HFFc6 (cell line): ENCODE measurements around the gene ARL2. TPM values are rescaled to one million over a fixed set of nuclear protein-coding genes. Genes with fewer than 3 reads are reported as not detected.

ENCODE experiments used
- DNase-seq: peaks from one replicate; pipeline ENCODE4 v3.0.0-alpha.2; 2018
- H3K27ac Mint-ChIP-seq: 2 replicates; pipeline ENCODE4 v1.8.0; 2020; ENCODE audit warnings: mild to moderate bottlenecking, mixed read lengths
- H3K27me3 Mint-ChIP-seq: 2 replicates; pipeline ENCODE4 v1.8.0; 2021; ENCODE audit warnings: mild to moderate bottlenecking, moderate library complexity, mixed read lengths; ENCODE audit not compliant: insufficient read depth
- H3K36me3 Mint-ChIP-seq: 2 replicates; pipeline ENCODE4 v1.8.0; 2021; ENCODE audit warnings: low read depth, mixed read lengths
- H3K4me1 Mint-ChIP-seq: 2 replicates; pipeline ENCODE4 v1.8.0; 2020; ENCODE audit warnings: low read depth, mixed read lengths
- H3K4me3 Mint-ChIP-seq: 2 replicates; pipeline ENCODE4 v1.8.0; 2020; ENCODE audit warnings: mild to moderate bottlenecking, moderate library complexity, mixed read lengths
- H3K9me3 Mint-ChIP-seq: 2 replicates; pipeline ENCODE4 v1.8.0; 2020; ENCODE audit warnings: mild to moderate bottlenecking, mixed read lengths
- microRNA-seq: library from miRNA; unstranded; fragments of <30 nt; microRNA quantifications from one replicate; pipeline ENCODE4, GENCODE V29; 2019
- total RNA-seq, 6 experiments: library from RNA; stranded (reverse); fragmentation: NEBNext Ultra II Directional; extraction: Animal tissue kit (Norgen Biotek cat#: 25700); gene quantifications; 2 replicates in 1 of 6; 3 replicates in 5 of 6; pipeline ENCODE4 v1.2.3, GENCODE V29; 2021
- TF ChIP-seq, protein P1 (sequence below): fragments of 200-600 bp; sonication (generic); IDR thresholded peaks from 2 replicates; pipeline ENCODE4 v1.5.0; 2021; ENCODE audit warnings: antibody characterized with exemption, mild to moderate bottlenecking

The ARL2 gene
- total RNA-seq, 6 experiments from 2014 or later, result 76.9 to 92.1 (median 87.2) TPM

DNA sequence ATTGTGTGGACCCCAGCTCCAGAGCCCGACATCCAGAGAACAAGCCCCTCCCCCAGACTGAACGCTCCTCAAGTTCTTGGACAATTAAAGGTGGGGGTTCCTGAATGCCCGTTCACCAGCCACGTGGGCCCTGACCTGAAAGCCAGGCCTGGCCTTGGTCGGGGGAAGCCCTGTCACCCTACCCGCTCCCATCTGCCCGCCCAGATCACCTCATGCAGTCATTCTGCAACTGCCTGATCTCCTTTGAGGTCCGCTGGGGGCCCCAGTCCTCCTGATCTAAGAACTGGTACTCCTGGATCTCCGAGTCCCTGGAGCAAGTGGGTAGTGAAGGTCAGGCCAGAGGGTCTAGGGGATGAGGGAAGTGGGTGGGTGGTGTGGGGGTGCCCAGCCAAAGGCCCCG lies 53.5 kb downstream of the ARL2 start:
- Mint-ChIP-seq H3K27ac (no peak overlapping the region), H3K36me3 (no peaks in the 10 kb centered on the region), H3K9me3 (no peaks in the 10 kb centered on the region), H3K4me1 (no peaks in the 10 kb centered on the region), H3K4me3 (no peak overlapping the region), H3K27me3 (no peaks in the 10 kb centered on the region; the same call in 1 of the 2 replicates)
- TF ChIP-seq, protein P1, sequence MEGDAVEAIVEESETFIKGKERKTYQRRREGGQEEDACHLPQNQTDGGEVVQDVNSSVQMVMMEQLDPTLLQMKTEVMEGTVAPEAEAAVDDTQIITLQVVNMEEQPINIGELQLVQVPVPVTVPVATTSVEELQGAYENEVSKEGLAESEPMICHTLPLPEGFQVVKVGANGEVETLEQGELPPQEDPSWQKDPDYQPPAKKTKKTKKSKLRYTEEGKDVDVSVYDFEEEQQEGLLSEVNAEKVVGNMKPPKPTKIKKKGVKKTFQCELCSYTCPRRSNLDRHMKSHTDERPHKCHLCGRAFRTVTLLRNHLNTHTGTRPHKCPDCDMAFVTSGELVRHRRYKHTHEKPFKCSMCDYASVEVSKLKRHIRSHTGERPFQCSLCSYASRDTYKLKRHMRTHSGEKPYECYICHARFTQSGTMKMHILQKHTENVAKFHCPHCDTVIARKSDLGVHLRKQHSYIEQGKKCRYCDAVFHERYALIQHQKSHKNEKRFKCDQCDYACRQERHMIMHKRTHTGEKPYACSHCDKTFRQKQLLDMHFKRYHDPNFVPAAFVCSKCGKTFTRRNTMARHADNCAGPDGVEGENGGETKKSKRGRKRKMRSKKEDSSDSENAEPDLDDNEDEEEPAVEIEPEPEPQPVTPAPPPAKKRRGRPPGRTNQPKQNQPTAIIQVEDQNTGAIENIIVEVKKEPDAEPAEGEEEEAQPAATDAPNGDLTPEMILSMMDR, result no peak
- no peak for DNase-seq

DNA sequence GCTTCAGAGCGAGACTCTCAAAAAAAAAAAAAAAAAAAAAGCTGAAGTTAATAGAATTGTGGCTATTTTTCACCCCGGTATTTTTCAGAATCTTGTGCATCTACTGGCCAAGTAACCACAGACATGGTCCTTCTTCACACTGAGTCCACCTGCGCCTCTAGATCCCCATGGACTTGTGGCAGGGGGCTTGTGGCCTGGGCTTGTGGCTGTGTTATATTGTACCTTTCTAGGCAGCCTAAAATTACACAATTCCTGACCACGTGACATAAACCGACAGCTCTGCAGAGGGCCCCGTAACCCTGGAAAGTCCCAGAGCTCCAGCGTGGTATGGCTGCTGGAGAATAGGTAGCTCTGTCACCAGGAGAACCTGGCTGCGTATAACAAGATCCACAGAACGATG lies 55.3 kb downstream of the ARL2 start:
- TF ChIP-seq, protein P1, result no peak
- no peak overlapping the region for H3K4me3 Mint-ChIP-seq
- peaks cover 2% of the 10 kb centered on the region; the same call in 1 of the 2 replicates for H3K27me3 Mint-ChIP-seq
- no peak overlapping the region for H3K27ac Mint-ChIP-seq
- no peaks in the 10 kb centered on the region for H3K9me3 Mint-ChIP-seq
- H3K36me3 Mint-ChIP-seq, result no peaks in the 10 kb centered on the region
- H3K4me1 Mint-ChIP-seq, result no peaks in the 10 kb centered on the region
- no peak for DNase-seq

Small RNA genes within 50 kb of the gene (microRNA-seq; reads per million reads assigned to microRNA genes)
- not detected for gene MIR6879

Other genes with a start within 250 kb of the ARL2 start
- gene SF1, start 235.6 kb upstream of the ARL2 start, total RNA-seq, result 100 to 1,000 TPM; 195 to 244 (median 208) TPM
- gene MAP4K2, start 210.9 kb upstream of the ARL2 start, total RNA-seq, result 10 to 100 TPM; 18.0 to 21.6 (median 20.9) TPM
- gene MEN1, start 203.6 kb upstream of the ARL2 start, total RNA-seq, result 10 to 100 TPM; 23.9 to 35.5 (median 26.9) TPM
- gene CDC42BPG, start 169.5 kb upstream of the ARL2 start, total RNA-seq, result under 1 TPM in 5 of 6 experiments, not detected in 1; 0.02 to 0.21 (median 0.05) TPM
- 100 to 1,000 TPM; 189 to 227 (median 197) TPM for gene EHD1, start 135.5 kb upstream of the ARL2 start, total RNA-seq
- 10 to 100 TPM; 19.0 to 21.7 (median 20.0) TPM for gene ATG2A, start 97.0 kb upstream of the ARL2 start, total RNA-seq
- gene PPP2R5B, start 89.5 kb upstream of the ARL2 start, total RNA-seq, result 10 to 100 TPM; 16.2 to 28.1 (median 19.6) TPM
- gene GPHA2, start 78.3 kb upstream of the ARL2 start, total RNA-seq, result not detected
- gene MAJIN, start 42.1 kb upstream of the ARL2 start, total RNA-seq, result not detected
- gene BATF2, start 17.2 kb upstream of the ARL2 start, total RNA-seq, result under 1 TPM; 0.22 to 0.45 (median 0.36) TPM
- gene SNX15, start 13.3 kb downstream of the ARL2 start, total RNA-seq, result 10 to 100 TPM; 18.7 to 26.6 (median 25.0) TPM
- gene SAC3D1, start 27.1 kb downstream of the ARL2 start, total RNA-seq, result 10 to 100 TPM; 15.3 to 21.5 (median 18.0) TPM
- gene NAALADL1, start 44.4 kb downstream of the ARL2 start, total RNA-seq, result not detected
- gene CDCA5, start 69.9 kb downstream of the ARL2 start, total RNA-seq, result 10 to 100 TPM; 14.3 to 28.3 (median 26.6) TPM
- gene ZFPL1, start 70.1 kb downstream of the ARL2 start, total RNA-seq, result 10 to 100 TPM; 41.0 to 56.6 (median 53.6) TPM
- 10 to 100 TPM; 61.2 to 90.1 (median 79.4) TPM for gene VPS51, start 82.1 kb downstream of the ARL2 start, total RNA-seq
- gene TM7SF2, start 97.7 kb downstream of the ARL2 start, total RNA-seq, result 1 to 10 TPM; 3.8 to 6.4 (median 4.9) TPM
- 10 to 100 TPM in 4 of 6 experiments, 1 to 10 TPM in 2; 9.3 to 13.6 (median 11.1) TPM for gene ZNHIT2, start 103.5 kb downstream of the ARL2 start, total RNA-seq
- 100 to 1,000 TPM; 631 to 750 (median 715) TPM for gene FAU, start 108.0 kb downstream of the ARL2 start, total RNA-seq
- 10 to 100 TPM; 53.2 to 59.7 (median 56.9) TPM for gene MRPL49, start 108.2 kb downstream of the ARL2 start, total RNA-seq
- 10 to 100 TPM; 39.9 to 46.9 (median 42.9) TPM for gene SYVN1, start 120.4 kb downstream of the ARL2 start, total RNA-seq
- not detected for gene SPDYC, start 156.1 kb downstream of the ARL2 start, total RNA-seq
- gene CAPN1, start 167.8 kb downstream of the ARL2 start, total RNA-seq, result 100 to 1,000 TPM; 203 to 271 (median 231) TPM
- 10 to 100 TPM in 5 of 6 experiments, 1 to 10 TPM in 1; 8.6 to 18.3 (median 15.3) TPM for gene POLA2, start 247.8 kb downstream of the ARL2 start, total RNA-seq